D721Med (cell line): ENCODE data around the gene NR1D2.

Source experiments
- DNase-seq: peaks from one replicate; pipeline ENCODE4 v3.0.0; 2011; ENCODE audit warnings: low spot score; ENCODE audit not compliant: insufficient read length
- FAIRE-seq: peaks from 2 replicates; lab custom pipeline; 2011; peaks lifted over from hg19 to GRCh38; lab: Jason Lieb, UNC
- TF ChIP-seq, protein P1 (sequence below): IDR thresholded peaks from 2 replicates; pipeline ENCODE4 v1.5.1; 2012; ENCODE audit warnings: mild to moderate bottlenecking, control low read depth; ENCODE audit not compliant: insufficient read depth; ENCODE audit errors: missing control alignments

The NR1D2 gene

DNA sequence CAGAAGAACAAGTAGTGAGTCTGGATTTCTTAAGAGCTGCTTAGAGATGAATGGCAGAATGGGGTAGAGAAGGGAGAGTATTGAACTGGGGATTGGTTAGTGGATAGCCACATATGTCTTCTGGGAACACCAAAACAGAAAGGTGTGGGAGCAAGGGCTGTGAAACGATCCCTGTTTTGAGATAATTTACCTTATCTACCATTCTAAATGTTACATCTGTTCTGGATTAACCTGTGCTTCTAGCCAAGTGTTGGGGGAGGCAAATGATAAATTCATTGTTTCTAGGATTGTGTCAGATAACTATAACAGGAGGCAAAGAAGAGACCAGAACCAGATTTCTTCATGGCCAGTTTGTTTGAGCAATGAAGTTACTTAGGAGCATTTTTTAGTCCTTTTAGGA is 8.4 kb downstream of the NR1D2 start:
- FAIRE-seq (no peak), DNase-seq (no peak)
- TF ChIP-seq, protein P1, sequence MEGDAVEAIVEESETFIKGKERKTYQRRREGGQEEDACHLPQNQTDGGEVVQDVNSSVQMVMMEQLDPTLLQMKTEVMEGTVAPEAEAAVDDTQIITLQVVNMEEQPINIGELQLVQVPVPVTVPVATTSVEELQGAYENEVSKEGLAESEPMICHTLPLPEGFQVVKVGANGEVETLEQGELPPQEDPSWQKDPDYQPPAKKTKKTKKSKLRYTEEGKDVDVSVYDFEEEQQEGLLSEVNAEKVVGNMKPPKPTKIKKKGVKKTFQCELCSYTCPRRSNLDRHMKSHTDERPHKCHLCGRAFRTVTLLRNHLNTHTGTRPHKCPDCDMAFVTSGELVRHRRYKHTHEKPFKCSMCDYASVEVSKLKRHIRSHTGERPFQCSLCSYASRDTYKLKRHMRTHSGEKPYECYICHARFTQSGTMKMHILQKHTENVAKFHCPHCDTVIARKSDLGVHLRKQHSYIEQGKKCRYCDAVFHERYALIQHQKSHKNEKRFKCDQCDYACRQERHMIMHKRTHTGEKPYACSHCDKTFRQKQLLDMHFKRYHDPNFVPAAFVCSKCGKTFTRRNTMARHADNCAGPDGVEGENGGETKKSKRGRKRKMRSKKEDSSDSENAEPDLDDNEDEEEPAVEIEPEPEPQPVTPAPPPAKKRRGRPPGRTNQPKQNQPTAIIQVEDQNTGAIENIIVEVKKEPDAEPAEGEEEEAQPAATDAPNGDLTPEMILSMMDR = no peak

DNA sequence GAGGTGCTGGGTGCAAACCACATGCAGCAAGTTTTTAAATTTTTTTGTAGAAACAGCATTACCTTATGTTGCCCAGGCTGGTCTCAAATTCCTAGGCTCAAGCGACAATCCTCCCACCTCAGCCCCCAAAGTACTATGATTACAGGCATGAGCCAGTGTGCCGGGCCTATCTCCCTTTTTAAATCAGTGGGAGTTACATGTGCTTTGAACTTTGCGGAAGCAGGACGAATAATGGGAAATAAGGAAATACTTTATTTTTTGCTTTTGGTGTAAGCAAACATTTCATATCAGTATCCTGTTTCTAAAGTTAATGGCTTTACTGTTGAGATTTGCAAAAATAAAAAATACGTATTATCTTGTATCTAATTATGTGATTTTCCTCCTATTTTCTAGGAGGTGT is 9.1 kb downstream of the NR1D2 start:
- DNase-seq (no peak), FAIRE-seq (no peak)
- TF ChIP-seq, protein P1 = no peak

DNA sequence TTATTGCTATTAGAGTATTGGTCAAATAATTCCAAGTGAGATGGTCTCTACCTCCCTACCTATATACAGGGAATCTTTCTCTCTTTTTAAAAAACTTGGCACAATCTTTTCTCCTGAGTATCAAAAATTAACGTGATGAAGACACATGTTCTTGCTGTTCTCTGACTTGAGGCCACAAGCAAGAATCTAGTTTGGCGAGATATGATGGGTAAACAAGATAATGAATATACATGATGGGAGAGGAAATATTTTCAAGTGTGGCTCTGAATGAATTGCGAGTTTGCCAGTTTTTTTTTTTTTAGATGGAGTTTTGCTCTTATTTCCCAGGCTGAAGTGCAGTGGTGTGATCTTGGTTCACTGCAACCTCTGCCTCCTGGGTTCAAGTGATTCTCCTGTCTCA is 11.6 kb downstream of the NR1D2 start:
- FAIRE-seq = no peak
- TF ChIP-seq, protein P1 = no peak
- no peak for DNase-seq

DNA sequence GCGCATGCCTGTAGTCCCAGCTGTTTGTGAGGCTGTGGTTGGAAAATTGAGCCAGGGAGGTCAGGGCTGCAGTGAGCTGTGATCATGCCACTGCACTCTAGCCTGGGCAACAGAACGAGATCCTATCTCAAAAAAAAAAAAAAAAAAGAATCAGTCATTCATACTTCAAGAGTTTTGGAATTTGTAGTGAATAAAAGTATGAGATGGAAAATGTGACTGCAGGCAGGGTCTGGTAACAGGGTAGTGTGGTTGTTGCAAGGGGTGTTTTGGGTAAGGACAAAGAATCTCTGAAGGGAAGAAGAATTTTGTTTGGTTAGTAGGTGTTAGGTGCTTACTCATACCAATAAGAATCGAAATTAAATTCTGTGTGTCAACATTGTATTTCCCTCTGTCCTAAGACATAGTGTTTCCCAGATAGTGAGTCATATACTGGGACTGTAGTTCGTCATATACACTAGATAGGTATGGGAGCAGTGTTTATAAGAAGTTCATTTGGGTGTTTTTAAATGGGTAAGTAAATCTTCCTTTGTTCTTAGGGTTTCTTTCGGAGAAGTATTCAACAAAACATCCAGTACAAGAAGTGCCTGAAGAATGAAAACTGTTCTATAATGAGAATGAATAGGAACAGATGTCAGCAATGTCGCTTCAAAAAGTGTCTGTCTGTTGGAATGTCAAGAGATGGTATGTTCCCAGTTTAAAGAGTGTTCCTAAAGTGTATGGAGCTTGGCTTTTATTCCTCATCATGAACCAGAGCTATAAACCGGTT is 14.2 kb downstream of the NR1D2 start:
- no peak for FAIRE-seq
- no peak for DNase-seq
- TF ChIP-seq, protein P1 = no peak

DNA sequence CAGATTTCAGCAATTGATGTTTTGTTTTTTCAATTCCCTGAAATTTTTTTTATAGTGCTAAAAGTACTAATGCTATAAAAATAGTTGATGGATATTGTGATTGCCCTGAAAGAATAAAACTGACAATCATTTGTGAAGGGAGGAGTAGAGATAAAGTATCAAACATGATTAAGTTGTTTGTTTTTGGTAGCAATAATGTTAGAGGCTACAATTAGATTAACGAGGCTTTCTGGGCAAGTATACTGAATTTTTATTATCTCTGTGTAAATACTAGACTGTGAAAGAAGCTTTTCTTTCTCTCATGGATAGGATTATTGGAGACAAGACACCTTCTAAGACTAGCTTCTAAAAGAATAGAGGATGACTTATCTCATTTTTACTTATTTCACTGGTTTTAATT is 15.6 kb downstream of the NR1D2 start:
- TF ChIP-seq, protein P1 = no peak
- FAIRE-seq = no peak
- DNase-seq = no peak

DNA sequence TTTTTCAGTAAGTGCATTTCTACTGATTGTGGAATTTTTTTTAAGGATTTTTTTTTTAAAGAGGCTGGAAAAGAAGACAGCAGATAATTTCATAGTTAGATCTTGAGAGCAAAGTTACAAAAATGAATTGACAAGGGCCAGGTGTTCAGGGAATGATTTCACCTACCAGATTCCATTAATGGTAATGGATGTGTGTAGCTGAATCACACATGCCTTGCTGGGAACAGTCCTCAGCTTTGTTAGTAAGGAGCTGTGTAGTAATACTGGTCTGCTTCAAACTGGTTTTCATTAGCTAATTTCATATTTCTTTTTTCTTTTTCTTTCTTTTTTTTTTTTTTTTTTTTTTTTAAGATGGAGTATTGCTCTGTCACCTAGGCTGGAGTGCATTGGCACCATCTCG is 16.0 kb downstream of the NR1D2 start:
- TF ChIP-seq, protein P1 = no peak
- DNase-seq (no peak), FAIRE-seq (no peak)

GRCh38 chr3:23961913-23962312 is 16.8 kb downstream of the NR1D2 start:
- TF ChIP-seq, protein P1 = no peak
- DNase-seq (no peak), FAIRE-seq (no peak)
